PC-3 (cell line): ENCODE data around the gene D2HGDH.

ENCODE experiments used
- CTCF ChIP-seq: fragments of 300-600 bp; sonication (generic); conservative IDR thresholded peaks from 2 replicates; pipeline ENCODE4 v1.5.1; 2017; ENCODE audit warnings: antibody characterized with exemption, low read depth, mild to moderate bottlenecking, low read length
- EZH2phosphoT487 ChIP-seq: fragments of 300-600 bp; sonication (generic); IDR thresholded peaks from 2 replicates; pipeline ENCODE4 v1.6.1; 2018; ENCODE audit warnings: mild to moderate bottlenecking, antibody characterized with exemption, low read length, borderline replicate concordance

GRCh38 chr2:241734208-241734466 lies 293 bp upstream of the D2HGDH start:
- TF ChIP-seq EZH2phosphoT487, result no peak
- peak; percentile 32; the same call in 1 of the 2 replicates for TF ChIP-seq CTCF
